HepG2 (cell line): ENCODE data around the gene TPD52L2. TPM values are rescaled to one million over a fixed set of nuclear protein-coding genes. Genes with fewer than 3 reads are reported as not detected.

ENCODE experiments used
- DZIP1 ChIP-seq: sonication (generic); formaldehyde crosslinking; IDR thresholded peaks from 2 replicates; pipeline ENCODE4 v1.5.0; 2020; ENCODE audit warnings: mild to moderate bottlenecking, missing genetic modification reagents
- GABPA ChIP-seq, 2 experiments: IDR thresholded peaks; 2 replicates each; pipeline ENCODE4 v1.6.1; 2011 to 2016; ENCODE audit warnings: low read depth in 2 of 2, low read length in 1 of 2, missing biosample characterization in 1 of 2, missing genetic modification characterization in 1 of 2
- HOXA3 ChIP-seq: sonication (generic); formaldehyde crosslinking; IDR thresholded peaks from 2 replicates; pipeline ENCODE4 v1.5.0; 2020; ENCODE audit warnings: missing genetic modification reagents
- HOXA7 ChIP-seq: sonication (generic); formaldehyde crosslinking; IDR thresholded peaks from 2 replicates; pipeline ENCODE4 v1.8.1; 2022; ENCODE audit warnings: mild to moderate bottlenecking, missing genetic modification reagents, moderate library complexity
- IRF2 ChIP-seq: IDR thresholded peaks from 2 replicates; pipeline ENCODE4 v1.6.1; 2018; ENCODE audit warnings: missing genetic modification reagents, missing compliant biosample characterization
- KAT8 ChIP-seq: IDR thresholded peaks from 2 replicates; pipeline ENCODE4 v1.6.1; 2016; ENCODE audit warnings: missing genetic modification reagents, missing compliant biosample characterization
- KLF12 ChIP-seq: sonication (generic); formaldehyde crosslinking; IDR thresholded peaks from 2 replicates; pipeline ENCODE4 v1.4.0; 2020; ENCODE audit warnings: missing genetic modification reagents, borderline replicate concordance
- MIXL1 ChIP-seq: IDR thresholded peaks from 2 replicates; pipeline ENCODE4 v1.6.1; 2016
- NFATC3 ChIP-seq: sonication (generic); formaldehyde crosslinking; IDR thresholded peaks from 2 replicates; pipeline ENCODE4 v1.5.1; 2020; ENCODE audit warnings: mild to moderate bottlenecking, missing genetic modification reagents
- SIX1 ChIP-seq: sonication (generic); formaldehyde crosslinking; IDR thresholded peaks from 2 replicates; pipeline ENCODE4 v1.4.0; 2020; ENCODE audit warnings: missing genetic modification reagents, borderline replicate concordance
- SOX6 ChIP-seq, 2 experiments: fragments of 450-650 bp in 1 of 2; sonication (generic) in 1 of 2; formaldehyde crosslinking in 1 of 2; IDR thresholded peaks; 2 replicates each; pipeline versions ENCODE4 v1.4.0 to v1.6.1; 2017 to 2020; ENCODE audit warnings: antibody characterized with exemption in 1 of 2, mild to moderate bottlenecking in 1 of 2, missing genetic modification reagents in 1 of 2
- TP53 ChIP-seq: sonication (generic); formaldehyde crosslinking; conservative IDR thresholded peaks from 2 replicates; pipeline ENCODE4 v1.4.0; 2020; ENCODE audit warnings: missing genetic modification reagents
- ZNF235 ChIP-seq: sonication (generic); formaldehyde crosslinking; IDR thresholded peaks from 2 replicates; pipeline ENCODE4 v1.8.1; 2023; ENCODE audit warnings: mild to moderate bottlenecking, missing genetic modification reagents, borderline replicate concordance
- ZNF335 ChIP-seq: sonication (generic); formaldehyde crosslinking; IDR thresholded peaks from 2 replicates; pipeline ENCODE4 v1.4.0; 2020; ENCODE audit warnings: missing genetic modification reagents
- ZNF362 ChIP-seq: sonication (generic); formaldehyde crosslinking; IDR thresholded peaks from 2 replicates; pipeline ENCODE4 v1.4.0; 2020; ENCODE audit warnings: missing genetic modification reagents, mild to moderate bottlenecking, borderline replicate concordance
- ZNF549 ChIP-seq: sonication (generic); formaldehyde crosslinking; IDR thresholded peaks from 2 replicates; pipeline ENCODE4 v1.5.0; 2020; ENCODE audit warnings: missing genetic modification reagents
- ZNF790 ChIP-seq: sonication (generic); formaldehyde crosslinking; IDR thresholded peaks from 2 replicates; pipeline ENCODE4 v1.8.0; 2022; ENCODE audit warnings: missing genetic modification reagents, mild to moderate bottlenecking, borderline replicate concordance
- ZNF879 ChIP-seq: sonication (generic); formaldehyde crosslinking; IDR thresholded peaks from 2 replicates; pipeline ENCODE4 v1.8.1; 2023; ENCODE audit warnings: missing genetic modification reagents
- polyA plus RNA-seq, 8 experiments: library from polyadenylated mRNA; depleted of rRNA in 3 of 8; stranded (reverse) in 7 of 8; unstranded in 1 of 8; fragments of >200 nt; fragmentation: Illumina TruSeq in 4 of 8; extraction: Trizol in 4 of 8; gene quantifications; 2 replicates each; pipeline versions ENCODE4 v1.2.1 to v1.2.3, GENCODE V29; 2011 to 2016; ENCODE audit warnings: low read depth in 4 of 8, missing spikeins in 1 of 8, mixed read lengths in 1 of 8; ENCODE audit not compliant: insufficient read depth in 1 of 8
- total RNA-seq, 5 experiments: library from RNA; depleted of rRNA; stranded (reverse); fragments of >200 nt; fragmentation: Illumina TruSeq; extraction: Trizol; gene quantifications; 2 replicates each; pipeline ENCODE4 v1.2.3, GENCODE V29; 2016; ENCODE audit warnings: low read depth in 1 of 5
- TF ChIP-seq, protein P1 (sequence below): sonication (generic); formaldehyde crosslinking; conservative IDR thresholded peaks from 2 replicates; pipeline ENCODE4 v1.8.0; 2022; ENCODE audit warnings: mild to moderate bottlenecking, moderate library complexity, missing genetic modification reagents
- TF ChIP-seq, protein P2 (sequence below): sonication (generic); formaldehyde crosslinking; IDR thresholded peaks from 2 replicates; pipeline ENCODE4 v1.4.0; 2020; ENCODE audit warnings: missing genetic modification reagents

Gene TPD52L2
- total and polyA plus RNA-seq, 2 of the 13 experiments (the other 11 are each of a cell fraction or from before 2014, with no cell fraction given), result 156 to 184 TPM

DNA sequence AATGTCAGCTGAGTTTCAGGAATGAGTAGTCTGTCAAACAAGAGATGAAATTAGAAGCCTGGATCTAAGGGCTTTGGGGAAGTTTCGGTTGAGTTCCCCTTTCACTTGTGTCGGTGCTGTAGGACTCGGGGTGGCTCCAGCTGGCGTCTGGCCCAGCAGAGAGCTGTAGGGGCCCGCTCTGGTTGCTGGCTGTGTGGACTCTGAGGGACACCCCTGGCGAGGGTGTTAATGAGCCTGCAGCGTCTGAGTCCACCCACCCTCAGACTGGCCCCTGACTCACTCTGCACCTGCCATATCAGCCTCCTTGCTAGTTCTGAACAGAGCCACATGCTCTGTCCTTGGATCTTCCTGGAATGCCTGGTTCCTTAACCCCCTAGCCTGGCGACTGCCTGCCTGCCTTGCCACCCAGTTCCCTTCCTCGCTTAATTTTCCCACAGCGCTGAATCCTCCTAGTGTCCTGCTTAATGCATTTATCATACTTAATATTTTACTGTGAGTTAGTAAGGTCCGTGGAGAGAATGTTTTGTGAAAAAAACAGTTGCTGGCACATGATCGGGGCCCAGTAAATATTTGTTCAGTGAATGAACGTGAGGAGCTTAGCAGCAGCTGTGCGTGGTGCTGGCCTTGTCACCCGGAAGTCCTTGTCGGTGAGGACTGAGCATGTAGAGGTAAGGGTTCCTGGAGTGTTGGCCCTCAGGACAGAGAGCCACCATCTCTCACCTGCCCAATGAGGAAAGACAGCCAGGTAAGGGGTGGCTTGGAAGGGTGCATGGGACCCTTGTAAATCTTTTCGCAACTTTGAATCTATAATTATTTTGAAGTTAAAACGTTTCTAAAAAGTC, 31.4 kb downstream of the TPD52L2 start (continued):
- TF ChIP-seq NFATC3 (CRISPR knock-in tag) (peak; percentile 91; the same call in 1 of the 2 replicates), ZNF235 (CRISPR knock-in tag) (no peak), ZNF335 (peak; percentile 76), ZNF549 (CRISPR knock-in tag) (no peak), ZNF790 (CRISPR knock-in tag) (0 out of 2 replicates have a peak, but pooled peaks have one; percentile 49), DZIP1 (CRISPR knock-in tag) (no peak), IRF2 (CRISPR knock-in tag) (peak; percentile 51), GABPA (IDR thresholded peaks at IDR 0.05; ENCODE audit: low read depth, low read length) (peak; percentile 55), GABPA (CRISPR knock-in tag; IDR thresholded peaks at IDR 0.05; ENCODE audit: low read depth) (peak; percentile 88), TP53 (peak; percentile 77), HOXA7 (CRISPR knock-in tag) (no peak), HOXA3 (CRISPR knock-in tag) (peak; percentile 60; the same call in 1 of the 2 replicates), KAT8 (CRISPR knock-in tag) (peak; percentile 86), MIXL1 (CRISPR knock-in tag) (no peak), SOX6 (IDR thresholded peaks at IDR 0.05) (no peak), SOX6 (CRISPR knock-in tag; IDR thresholded peaks at IDR 0.05) (peak; percentile 77), ZNF362 (CRISPR knock-in tag) (peak; percentile 91), KLF12 (CRISPR knock-in tag) (peak; percentile 79; the same call in 1 of the 2 replicates), ZNF879 (CRISPR knock-in tag) (no peak), SIX1 (no peak)
- TF ChIP-seq, protein P1, sequence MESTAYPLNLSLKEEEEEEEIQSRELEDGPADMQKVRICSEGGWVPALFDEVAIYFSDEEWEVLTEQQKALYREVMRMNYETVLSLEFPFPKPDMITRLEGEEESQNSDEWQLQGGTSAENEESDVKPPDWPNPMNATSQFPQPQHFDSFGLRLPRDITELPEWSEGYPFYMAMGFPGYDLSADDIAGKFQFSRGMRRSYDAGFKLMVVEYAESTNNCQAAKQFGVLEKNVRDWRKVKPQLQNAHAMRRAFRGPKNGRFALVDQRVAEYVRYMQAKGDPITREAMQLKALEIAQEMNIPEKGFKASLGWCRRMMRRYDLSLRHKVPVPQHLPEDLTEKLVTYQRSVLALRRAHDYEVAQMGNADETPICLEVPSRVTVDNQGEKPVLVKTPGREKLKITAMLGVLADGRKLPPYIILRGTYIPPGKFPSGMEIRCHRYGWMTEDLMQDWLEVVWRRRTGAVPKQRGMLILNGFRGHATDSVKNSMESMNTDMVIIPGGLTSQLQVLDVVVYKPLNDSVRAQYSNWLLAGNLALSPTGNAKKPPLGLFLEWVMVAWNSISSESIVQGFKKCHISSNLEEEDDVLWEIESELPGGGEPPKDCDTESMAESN (CRISPR knock-in tag), result peak; percentile 28; the same call in 1 of the 2 replicates
- TF ChIP-seq, protein P2, sequence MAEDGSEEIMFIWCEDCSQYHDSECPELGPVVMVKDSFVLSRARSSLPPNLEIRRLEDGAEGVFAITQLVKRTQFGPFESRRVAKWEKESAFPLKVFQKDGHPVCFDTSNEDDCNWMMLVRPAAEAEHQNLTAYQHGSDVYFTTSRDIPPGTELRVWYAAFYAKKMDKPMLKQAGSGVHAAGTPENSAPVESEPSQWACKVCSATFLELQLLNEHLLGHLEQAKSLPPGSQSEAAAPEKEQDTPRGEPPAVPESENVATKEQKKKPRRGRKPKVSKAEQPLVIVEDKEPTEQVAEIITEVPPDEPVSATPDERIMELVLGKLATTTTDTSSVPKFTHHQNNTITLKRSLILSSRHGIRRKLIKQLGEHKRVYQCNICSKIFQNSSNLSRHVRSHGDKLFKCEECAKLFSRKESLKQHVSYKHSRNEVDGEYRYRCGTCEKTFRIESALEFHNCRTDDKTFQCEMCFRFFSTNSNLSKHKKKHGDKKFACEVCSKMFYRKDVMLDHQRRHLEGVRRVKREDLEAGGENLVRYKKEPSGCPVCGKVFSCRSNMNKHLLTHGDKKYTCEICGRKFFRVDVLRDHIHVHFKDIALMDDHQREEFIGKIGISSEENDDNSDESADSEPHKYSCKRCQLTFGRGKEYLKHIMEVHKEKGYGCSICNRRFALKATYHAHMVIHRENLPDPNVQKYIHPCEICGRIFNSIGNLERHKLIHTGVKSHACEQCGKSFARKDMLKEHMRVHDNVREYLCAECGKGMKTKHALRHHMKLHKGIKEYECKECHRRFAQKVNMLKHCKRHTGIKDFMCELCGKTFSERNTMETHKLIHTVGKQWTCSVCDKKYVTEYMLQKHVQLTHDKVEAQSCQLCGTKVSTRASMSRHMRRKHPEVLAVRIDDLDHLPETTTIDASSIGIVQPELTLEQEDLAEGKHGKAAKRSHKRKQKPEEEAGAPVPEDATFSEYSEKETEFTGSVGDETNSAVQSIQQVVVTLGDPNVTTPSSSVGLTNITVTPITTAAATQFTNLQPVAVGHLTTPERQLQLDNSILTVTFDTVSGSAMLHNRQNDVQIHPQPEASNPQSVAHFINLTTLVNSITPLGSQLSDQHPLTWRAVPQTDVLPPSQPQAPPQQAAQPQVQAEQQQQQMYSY (CRISPR knock-in tag), result peak; percentile 41; the same call in 1 of the 2 replicates
